H1 (cell line): Measurements from ENCODE around the gene SLC25A11. TPM values are rescaled to one million over a fixed set of nuclear protein-coding genes. Genes with fewer than 3 reads are reported as not detected.

Experiments
- microRNA-seq, 2 experiments: library from miRNA; unstranded; fragments of <30 nt; microRNA quantifications; one replicate each; pipeline versions ENCODE4 to v1.2.0, GENCODE V29; 2016 to 2020; ENCODE audit warnings: borderline microRNAs expressed in 2 of 2, borderline number of aligned reads in 2 of 2, borderline replicate concordance in 1 of 2
- polyA plus RNA-seq, 7 experiments: library from polyadenylated mRNA; depleted of rRNA in 3 of 7; stranded (reverse) in 5 of 7; unstranded in 2 of 7; fragments of >200 nt in 5 of 7; fragments of 200-250 nt in 2 of 7; gene quantifications; 1 replicate in 5 of 7; 2 replicates in 1 of 7; 4 replicates in 1 of 7; pipeline versions ENCODE4 v1.2.1 to v1.2.3, GENCODE V29; 2011 to 2013; ENCODE audit warnings: missing spikeins in 2 of 7, mixed read lengths in 2 of 7
- small RNA-seq: library from polyadenylated mRNA; stranded (forward); fragments of <200 nt; extraction: miRNeasy Mini kit (QIAGEN cat#:217004); gene quantifications from one replicate; pipeline ENCODE3, GENCODE V24; 2013; ENCODE audit not compliant: insufficient read depth
- total RNA-seq: library from RNA; stranded (reverse); fragmentation: NEBNext Ultra II Directional; extraction: Animal tissue kit (Norgen Biotek cat#: 25700); gene quantifications from 2 replicates; pipeline ENCODE4 v1.2.1, GENCODE V29; 2021

The SLC25A11 gene
- total and polyA plus RNA-seq, 2 of the 8 experiments (the other 6 are each of a cell fraction or from before 2014, with no cell fraction given) = 55.9 to 97.0 TPM

Small RNA genes lying within 50 kb of the gene (microRNA-seq; reads per million reads assigned to microRNA genes)
- gene MIR6864 (0 reads per million in 2 experiments), gene MIR6865 (0 reads per million in 2 experiments)

Small RNA genes lying within 50 kb of the gene (small RNA-seq; reads per million reads assigned to genes)
- gene MIR6864 (not detected), gene MIR6865 (not detected)

Other genes with a start within 250 kb of the SLC25A11 start
- 184 and 185 TPM in 2 replicates for gene PELP1, start 235.9 kb downstream of the SLC25A11 start, total RNA-seq
- 75.6 and 160 TPM in 2 replicates for gene PELP1, start 235.9 kb downstream of the SLC25A11 start, polyA plus RNA-seq (2011; rRNA removed)
- gene ARRB2, start 229.4 kb downstream of the SLC25A11 start, total RNA-seq = 95.6 and 101 TPM in 2 replicates
- gene ARRB2, start 229.4 kb downstream of the SLC25A11 start, polyA plus RNA-seq (2011; rRNA removed) = 72.4 and 96.0 TPM in 2 replicates
- gene MED11, start 208.6 kb downstream of the SLC25A11 start, total RNA-seq = 18.8 and 21.6 TPM in 2 replicates
- 36.0 and 40.0 TPM in 2 replicates for gene MED11, start 208.6 kb downstream of the SLC25A11 start, polyA plus RNA-seq (2011; rRNA removed)
- gene ZMYND15, start 200.2 kb downstream of the SLC25A11 start, total RNA-seq = 0.48 and 0.58 TPM in 2 replicates
- 0.53 and 0.86 TPM in 2 replicates for gene ZMYND15, start 200.2 kb downstream of the SLC25A11 start, polyA plus RNA-seq (2011; rRNA removed)
- 3.5 and 3.9 TPM in 2 replicates for gene CXCL16, start 200.1 kb downstream of the SLC25A11 start, total RNA-seq
- 4.8 and 5.2 TPM in 2 replicates for gene CXCL16, start 200.1 kb downstream of the SLC25A11 start, polyA plus RNA-seq (2011; rRNA removed)
- not detected in 2 replicates for gene TM4SF5, start 168.2 kb downstream of the SLC25A11 start, total RNA-seq
- gene TM4SF5, start 168.2 kb downstream of the SLC25A11 start, polyA plus RNA-seq (2011; rRNA removed) = not detected in 2 replicates
- not detected in 2 replicates for gene VMO1, start 153.7 kb downstream of the SLC25A11 start, total RNA-seq
- 0.30 and 0.78 TPM in 2 replicates for gene VMO1, start 153.7 kb downstream of the SLC25A11 start, polyA plus RNA-seq (2011; rRNA removed)
- gene GLTPD2, start 151.1 kb downstream of the SLC25A11 start, total RNA-seq = not detected in 2 replicates
- 0.06 TPM in 1 of 2 replicates, not detected in the other for gene GLTPD2, start 151.1 kb downstream of the SLC25A11 start, polyA plus RNA-seq (2011; rRNA removed)
- 264 and 278 TPM in 2 replicates for gene PSMB6, start 143.9 kb downstream of the SLC25A11 start, total RNA-seq
- 635 and 737 TPM in 2 replicates for gene PSMB6, start 143.9 kb downstream of the SLC25A11 start, polyA plus RNA-seq (2011; rRNA removed)
- gene PLD2, start 132.9 kb downstream of the SLC25A11 start, total RNA-seq = 48.4 and 53.0 TPM in 2 replicates
- 44.3 and 59.8 TPM in 2 replicates for gene PLD2, start 132.9 kb downstream of the SLC25A11 start, polyA plus RNA-seq (2011; rRNA removed)
- gene MINK1, start 106.7 kb downstream of the SLC25A11 start, total RNA-seq = 74.4 and 77.7 TPM in 2 replicates
- gene MINK1, start 106.7 kb downstream of the SLC25A11 start, polyA plus RNA-seq (2011; rRNA removed) = 26.9 and 44.8 TPM in 2 replicates
- gene C17orf107, start 40.5 kb downstream of the SLC25A11 start, total RNA-seq = 0.38 and 0.39 TPM in 2 replicates
- 0.45 and 0.67 TPM in 2 replicates for gene C17orf107, start 40.5 kb downstream of the SLC25A11 start, polyA plus RNA-seq (2011; rRNA removed)
- gene CHRNE, start 36.9 kb downstream of the SLC25A11 start, total RNA-seq = 0.15 and 0.40 TPM in 2 replicates
- 0.33 and 0.63 TPM in 2 replicates for gene CHRNE, start 36.9 kb downstream of the SLC25A11 start, polyA plus RNA-seq (2011; rRNA removed)
- gene GP1BA, start 7.8 kb downstream of the SLC25A11 start, total RNA-seq = not detected in 2 replicates
- not detected in 2 replicates for gene GP1BA, start 7.8 kb downstream of the SLC25A11 start, polyA plus RNA-seq (2011; rRNA removed)
- 140 and 147 TPM in 2 replicates for gene RNF167, start 222 bp upstream of the SLC25A11 start, total RNA-seq
- gene RNF167, start 222 bp upstream of the SLC25A11 start, polyA plus RNA-seq (2011; rRNA removed) = 281 and 284 TPM in 2 replicates
- gene PFN1, start 8.5 kb upstream of the SLC25A11 start, total RNA-seq = 1,355 and 1,387 TPM in 2 replicates
- gene PFN1, start 8.5 kb upstream of the SLC25A11 start, polyA plus RNA-seq (2011; rRNA removed) = 1,949 and 2,147 TPM in 2 replicates
- 24.1 and 25.7 TPM in 2 replicates for gene ENO3, start 11.1 kb upstream of the SLC25A11 start, total RNA-seq
- gene ENO3, start 11.1 kb upstream of the SLC25A11 start, polyA plus RNA-seq (2011; rRNA removed) = 25.0 and 36.4 TPM in 2 replicates
- gene SPAG7, start 27.8 kb upstream of the SLC25A11 start, total RNA-seq = 81.9 and 83.6 TPM in 2 replicates
- gene SPAG7, start 27.8 kb upstream of the SLC25A11 start, polyA plus RNA-seq (2011; rRNA removed) = 74.2 and 82.1 TPM in 2 replicates
- gene CAMTA2, start 47.6 kb upstream of the SLC25A11 start, total RNA-seq = 11.4 and 12.0 TPM in 2 replicates
- 5.5 and 13.7 TPM in 2 replicates for gene CAMTA2, start 47.6 kb upstream of the SLC25A11 start, polyA plus RNA-seq (2011; rRNA removed)
- gene INCA1, start 57.5 kb upstream of the SLC25A11 start, total RNA-seq = 1.1 and 1.4 TPM in 2 replicates
- gene INCA1, start 57.5 kb upstream of the SLC25A11 start, polyA plus RNA-seq (2011; rRNA removed) = 0.80 and 0.89 TPM in 2 replicates
- 114 and 118 TPM in 2 replicates for gene KIF1C, start 57.9 kb upstream of the SLC25A11 start, total RNA-seq
- 14.3 and 28.7 TPM in 2 replicates for gene KIF1C, start 57.9 kb upstream of the SLC25A11 start, polyA plus RNA-seq (2011; rRNA removed)
- gene SLC52A1, start 95.4 kb upstream of the SLC25A11 start, total RNA-seq = 0.61 and 0.63 TPM in 2 replicates
- 0.67 and 1.2 TPM in 2 replicates for gene SLC52A1, start 95.4 kb upstream of the SLC25A11 start, polyA plus RNA-seq (2011; rRNA removed)
- 0.15 and 0.17 TPM in 2 replicates for gene ZFP3, start 138.4 kb upstream of the SLC25A11 start, total RNA-seq
- 0.31 and 0.44 TPM in 2 replicates for gene ZFP3, start 138.4 kb upstream of the SLC25A11 start, polyA plus RNA-seq (2011; rRNA removed)
- gene ZNF232, start 171.8 kb upstream of the SLC25A11 start, total RNA-seq = 39.8 and 41.0 TPM in 2 replicates
- gene ZNF232, start 171.8 kb upstream of the SLC25A11 start, polyA plus RNA-seq (2011; rRNA removed) = 9.2 and 11.1 TPM in 2 replicates
- gene USP6, start 176.0 kb upstream of the SLC25A11 start, total RNA-seq = 0.25 and 0.32 TPM in 2 replicates
- gene USP6, start 176.0 kb upstream of the SLC25A11 start, polyA plus RNA-seq (2011; rRNA removed) = 0.05 and 0.08 TPM in 2 replicates